ENCODE data around the gene NBEAL1. TPM values are rescaled to one million over a fixed set of nuclear protein-coding genes. Genes with fewer than 3 reads are reported as not detected.
"Not testable (repeated sequence)": the region's sequence is repeated elsewhere in the genome, so short reads cannot be mapped to it uniquely, and the experiment has no call there.

NBEAL1 gene
- total RNA-seq, 4 donors from 2014 or later = 20.8 to 53.1 (median 34.0) TPM

- ATAC-seq = no peak
- H3K4me1 ChIP-seq = no peaks in the 10 kb centered on the region
- H3K9me3 ChIP-seq = no peaks in the 10 kb centered on the region
- WGBS, 2 donors (ENCODE audit: low coverage in 1 of 2) = 69 to 92% methylated on average over 1 of the region's 1 CpG
- TF ChIP-seq EP300 (IDR thresholded peaks at IDR 0.05) = no peak
- TF ChIP-seq POLR2A (IDR thresholded peaks at IDR 0.05) = no peak
- TF ChIP-seq POLR2AphosphoS5 (IDR thresholded peaks at IDR 0.05) = no peak
- H3K36me3 ChIP-seq = peaks cover 0 to 79% of the 10 kb centered on the region in 2 donors
- H3K27ac ChIP-seq = no peak overlapping the region
- no peak overlapping the region for H3K4me3 ChIP-seq
- H3K27me3 ChIP-seq = no peaks in the 10 kb centered on the region
Observed at GRCh38 chr2:203185864-203186263, 171.2 kb downstream of the NBEAL1 start.

DNA sequence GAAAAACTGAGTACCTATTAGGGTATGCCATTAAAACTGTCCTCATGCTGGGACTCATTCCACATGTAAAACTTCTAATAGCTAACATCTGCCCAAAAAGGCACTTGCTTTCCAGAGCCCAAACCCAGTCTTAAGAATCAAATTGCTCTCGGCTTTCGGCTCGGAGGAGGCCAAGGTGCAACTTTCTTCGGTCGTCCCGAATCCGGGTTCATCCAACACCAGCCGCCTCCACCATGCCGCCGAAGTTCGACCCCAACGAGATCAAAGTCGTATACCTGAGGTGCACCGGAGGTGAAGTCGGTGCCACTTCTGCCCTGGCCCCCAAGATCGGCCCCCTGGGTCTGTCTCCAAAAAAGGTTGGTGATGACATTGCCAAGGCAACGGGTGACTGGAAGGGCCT, 175.9 kb downstream of the NBEAL1 start:
- H3K36me3 ChIP-seq = peaks cover 0 to 72% of the 10 kb centered on the region in 2 donors
- not testable (repeated sequence) for H3K27ac ChIP-seq, H3K9me3 ChIP-seq, H3K4me3 ChIP-seq, H3K27me3 ChIP-seq, H3K4me1 ChIP-seq, ATAC-seq
- WGBS, 2 donors (ENCODE audit: low coverage in 1 of 2) = 96% methylated on average over 7 of the region's 17 CpGs; no CpG with 5 or more reads in 1 of the 2 donors

GRCh38 chr2:203191026-203191425, 176.4 kb downstream of the NBEAL1 start:
- H3K27me3 ChIP-seq, H3K27ac ChIP-seq, H3K4me1 ChIP-seq, ATAC-seq, H3K4me3 ChIP-seq, H3K9me3 ChIP-seq: not testable (repeated sequence)
- 100% methylated on average over 2 to 4 of the region's 6 CpGs for WGBS, 2 donors (ENCODE audit: low coverage in 1 of 2)
- peaks cover 0 to 72% of the 10 kb centered on the region in 2 donors for H3K36me3 ChIP-seq

DNA sequence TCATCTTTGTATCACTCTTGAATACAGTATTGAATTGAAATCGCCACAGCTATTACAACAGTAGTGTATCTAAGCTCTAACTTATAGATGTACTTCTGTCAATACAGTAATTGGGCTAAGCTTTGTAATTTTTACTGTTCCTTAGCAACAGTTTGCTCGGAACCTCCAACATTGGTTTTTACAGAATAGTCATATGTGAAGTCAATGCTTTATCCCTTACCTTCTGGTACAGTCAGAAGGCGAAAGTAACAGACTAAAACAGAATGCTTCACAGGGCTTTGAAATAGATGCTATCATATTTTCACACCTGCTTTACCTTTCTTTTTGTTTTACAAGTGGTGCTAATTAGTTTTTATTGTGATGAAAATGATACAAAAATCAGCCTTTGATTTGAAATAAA, 177.3 kb downstream of the NBEAL1 start:
- H3K27me3 ChIP-seq = no peaks in the 10 kb centered on the region
- ATAC-seq = no peak
- H3K36me3 ChIP-seq = peaks cover 0 to 72% of the 10 kb centered on the region in 2 donors
- no peak overlapping the region for H3K27ac ChIP-seq
- no peaks in the 10 kb centered on the region for H3K4me1 ChIP-seq
- no peak overlapping the region for H3K4me3 ChIP-seq
- 93 to 97% methylated on average over 3 of the region's 3 CpGs for WGBS, 2 donors (ENCODE audit: low coverage in 1 of 2)
- TF ChIP-seq EP300 (IDR thresholded peaks at IDR 0.05) = no peak
- TF ChIP-seq, protein P1, sequence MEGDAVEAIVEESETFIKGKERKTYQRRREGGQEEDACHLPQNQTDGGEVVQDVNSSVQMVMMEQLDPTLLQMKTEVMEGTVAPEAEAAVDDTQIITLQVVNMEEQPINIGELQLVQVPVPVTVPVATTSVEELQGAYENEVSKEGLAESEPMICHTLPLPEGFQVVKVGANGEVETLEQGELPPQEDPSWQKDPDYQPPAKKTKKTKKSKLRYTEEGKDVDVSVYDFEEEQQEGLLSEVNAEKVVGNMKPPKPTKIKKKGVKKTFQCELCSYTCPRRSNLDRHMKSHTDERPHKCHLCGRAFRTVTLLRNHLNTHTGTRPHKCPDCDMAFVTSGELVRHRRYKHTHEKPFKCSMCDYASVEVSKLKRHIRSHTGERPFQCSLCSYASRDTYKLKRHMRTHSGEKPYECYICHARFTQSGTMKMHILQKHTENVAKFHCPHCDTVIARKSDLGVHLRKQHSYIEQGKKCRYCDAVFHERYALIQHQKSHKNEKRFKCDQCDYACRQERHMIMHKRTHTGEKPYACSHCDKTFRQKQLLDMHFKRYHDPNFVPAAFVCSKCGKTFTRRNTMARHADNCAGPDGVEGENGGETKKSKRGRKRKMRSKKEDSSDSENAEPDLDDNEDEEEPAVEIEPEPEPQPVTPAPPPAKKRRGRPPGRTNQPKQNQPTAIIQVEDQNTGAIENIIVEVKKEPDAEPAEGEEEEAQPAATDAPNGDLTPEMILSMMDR (IDR thresholded peaks at IDR 0.05) = no peak
- H3K9me3 ChIP-seq = no peaks in the 10 kb centered on the region

GRCh38 chr2:203195331-203196036, 180.8 kb downstream of the NBEAL1 start:
- TF ChIP-seq, protein P1 (IDR thresholded peaks at IDR 0.05) = no peak
- TF ChIP-seq POLR2AphosphoS5 (IDR thresholded peaks at IDR 0.05) (no peak), EP300 (IDR thresholded peaks at IDR 0.05) (no peak), POLR2A (IDR thresholded peaks at IDR 0.05) (no peak)
- Histone ChIP-seq H3K4me3 (no peak overlapping the region), H3K27me3 (no peaks in the 10 kb centered on the region), H3K4me1 (no peaks in the 10 kb centered on the region), H3K27ac (no peak overlapping the region), H3K9me3 (no peaks in the 10 kb centered on the region), H3K36me3 (peaks cover 0 to 84% of the 10 kb centered on the region in 2 donors)
- no peak for ATAC-seq
- 77 to 88% methylated on average over 3 to 5 of the region's 5 CpGs for WGBS, 2 donors (ENCODE audit: low coverage in 1 of 2)

DNA sequence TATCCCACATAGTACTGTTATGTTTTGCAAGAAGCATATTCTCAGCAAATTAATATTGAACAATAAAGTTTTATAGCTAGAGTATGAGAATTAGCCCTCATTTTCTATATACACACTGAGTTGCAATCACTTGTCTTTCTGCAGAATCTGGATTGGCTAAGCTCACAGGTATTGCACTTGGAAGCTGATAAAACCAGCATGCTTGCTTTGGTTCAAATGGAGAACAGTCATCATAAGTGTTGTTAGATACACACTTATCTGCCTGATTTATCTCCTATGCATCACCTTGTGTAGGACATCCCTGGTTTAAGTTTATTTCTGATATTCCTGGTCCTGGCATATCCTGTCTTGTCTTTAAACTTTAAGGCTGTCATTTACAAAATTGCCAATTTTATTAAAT, 186.2 kb downstream of the NBEAL1 start:
- TF ChIP-seq, protein P1 (IDR thresholded peaks at IDR 0.05) = no peak
- TF ChIP-seq EP300 (IDR thresholded peaks at IDR 0.05) = no peak
- no peak for TF ChIP-seq POLR2AphosphoS5 (IDR thresholded peaks at IDR 0.05)
- no peak for TF ChIP-seq POLR2A (IDR thresholded peaks at IDR 0.05)

More for the DNA sequence above, 186.2 kb downstream of the NBEAL1 start:
- Histone ChIP-seq H3K27me3 (no peaks in the 10 kb centered on the region), H3K36me3 (peaks cover 0 to 86% of the 10 kb centered on the region in 2 donors), H3K4me1 (no peaks in the 10 kb centered on the region), H3K9me3 (no peaks in the 10 kb centered on the region), H3K4me3 (no peak overlapping the region), H3K27ac (no peak overlapping the region)
- no peak for ATAC-seq
